ENCODE measurements around the gene RAB30. TPM values are rescaled to one million over a fixed set of nuclear protein-coding genes. Genes with fewer than 3 reads are reported as not detected.

The RAB30 gene
- total RNA-seq, 2 donors from 2014 or later, result 8.4 to 15.8 TPM

GRCh38 chr11:83044958-83045712 lies 26.6 kb downstream of the RAB30 start:
- Mint-ChIP-seq H3K27ac (no peak overlapping the region), H3K36me3 (ENCODE audit: low read depth) (no peaks in the 10 kb centered on the region), H3K9me3 (no peaks in the 10 kb centered on the region), H3K4me1 (peaks cover 10% of the 10 kb centered on the region), H3K27me3 (ENCODE audit: insufficient read depth) (no peaks in the 10 kb centered on the region), H3K4me3 (no peak overlapping the region)
- no peak for DNase-seq
- H3K27me3 ChIP-seq (ENCODE audit: control insufficient read depth, insufficient read depth, low read length, poor library complexity, severe bottlenecking), result no peaks in the 10 kb centered on the region
- no peaks in the 10 kb centered on the region for H3K4me1 ChIP-seq (ENCODE audit: control insufficient read depth, insufficient read depth, low read length)
- H3K9ac ChIP-seq (ENCODE audit: extremely low read depth, low read length, poor library complexity, severe bottlenecking), result no peak overlapping the region
- H3K36me3 ChIP-seq (ENCODE audit: control insufficient read depth, insufficient read depth, low read length), result no peaks in the 10 kb centered on the region
- no peaks in the 10 kb centered on the region for H3K9me3 ChIP-seq (ENCODE audit: control insufficient read depth, low read length)
- H3K27ac ChIP-seq (ENCODE audit: low read depth, low read length), result no peak overlapping the region
- WGBS, 2 experiments (ENCODE audit: insufficient coverage in 1 of 2, insufficient read length in 1 of 2), result 65 to 74% methylated on average over 2 to 8 of the region's 8 CpGs
- no peak overlapping the region for H3K4me3 ChIP-seq (ENCODE audit: low read length)
- no peak for TF ChIP-seq CTCF (conservative IDR thresholded peaks at IDR 0.05)

GRCh38 chr11:83042964-83043711 lies 28.6 kb downstream of the RAB30 start:
- H3K36me3 ChIP-seq (ENCODE audit: control insufficient read depth, insufficient read depth, low read length), result no peaks in the 10 kb centered on the region
- Mint-ChIP-seq H3K27ac (no peak overlapping the region), H3K9me3 (no peaks in the 10 kb centered on the region), H3K36me3 (ENCODE audit: low read depth) (peaks cover 5% of the 10 kb centered on the region), H3K27me3 (ENCODE audit: insufficient read depth) (no peaks in the 10 kb centered on the region), H3K4me3 (no peak overlapping the region), H3K4me1 (peaks cover 10% of the 10 kb centered on the region)
- WGBS, 2 experiments (ENCODE audit: insufficient coverage in 1 of 2, insufficient read length in 1 of 2), result 85 to 100% methylated on average over 2 of the region's 3 CpGs
- H3K9me3 ChIP-seq (ENCODE audit: control insufficient read depth, low read length), result no peaks in the 10 kb centered on the region
- no peak overlapping the region for H3K4me3 ChIP-seq (ENCODE audit: low read length)
- no peak for TF ChIP-seq CTCF (conservative IDR thresholded peaks at IDR 0.05)
- H3K4me1 ChIP-seq (ENCODE audit: control insufficient read depth, insufficient read depth, low read length), result no peaks in the 10 kb centered on the region
- no peak for DNase-seq
- H3K27ac ChIP-seq (ENCODE audit: low read depth, low read length), result no peak overlapping the region
- no peak overlapping the region for H3K9ac ChIP-seq (ENCODE audit: extremely low read depth, low read length, poor library complexity, severe bottlenecking)
- no peaks in the 10 kb centered on the region for H3K27me3 ChIP-seq (ENCODE audit: control insufficient read depth, insufficient read depth, low read length, poor library complexity, severe bottlenecking)

- Mint-ChIP-seq H3K27me3 (ENCODE audit: insufficient read depth) (no peaks in the 10 kb centered on the region), H3K27ac (no peak overlapping the region), H3K4me3 (no peak overlapping the region), H3K9me3 (no peaks in the 10 kb centered on the region), H3K4me1 (peaks cover 13% of the 10 kb centered on the region), H3K36me3 (ENCODE audit: low read depth) (peaks cover 5% of the 10 kb centered on the region)
- no peaks in the 10 kb centered on the region for H3K4me1 ChIP-seq (ENCODE audit: control insufficient read depth, insufficient read depth, low read length)
- no peak overlapping the region for H3K9ac ChIP-seq (ENCODE audit: extremely low read depth, low read length, poor library complexity, severe bottlenecking)
- H3K36me3 ChIP-seq (ENCODE audit: control insufficient read depth, insufficient read depth, low read length), result no peaks in the 10 kb centered on the region
- H3K27me3 ChIP-seq (ENCODE audit: control insufficient read depth, insufficient read depth, low read length, poor library complexity, severe bottlenecking), result no peaks in the 10 kb centered on the region
- H3K27ac ChIP-seq (ENCODE audit: low read depth, low read length), result no peak overlapping the region
- no peak overlapping the region for H3K4me3 ChIP-seq (ENCODE audit: low read length)
- no peak for DNase-seq
- no peaks in the 10 kb centered on the region for H3K9me3 ChIP-seq (ENCODE audit: control insufficient read depth, low read length)
- WGBS, 2 experiments (ENCODE audit: insufficient coverage in 1 of 2, insufficient read length in 1 of 2), result 94% methylated on average over 2 of the region's 2 CpGs
- no peak for TF ChIP-seq CTCF (conservative IDR thresholded peaks at IDR 0.05)
Measured at GRCh38 chr11:83041126-83041525, 30.6 kb downstream of the RAB30 start.
